HEK293 (cell line): Measurements from ENCODE around the gene TADA1.

ENCODE experiments used
- PRDM10 ChIP-seq: fragments of 450-650 bp; formaldehyde crosslinking; IDR thresholded peaks from 2 replicates; pipeline ENCODE4 v1.5.1; 2016; ENCODE audit warnings: missing biosample characterization, missing genetic modification characterization
- YY1 ChIP-seq: fragments of 450-650 bp; formaldehyde crosslinking; IDR thresholded peaks from 2 replicates; pipeline ENCODE4 v1.5.1; 2018; ENCODE audit warnings: missing biosample characterization, missing genetic modification characterization
- ZBTB8A ChIP-seq: fragments of 450-650 bp; formaldehyde crosslinking; IDR thresholded peaks from 2 replicates; pipeline ENCODE4 v1.5.1; 2016; ENCODE audit warnings: missing biosample characterization, missing genetic modification characterization
- ZNF211 ChIP-seq: fragments of 450-650 bp; formaldehyde crosslinking; IDR thresholded peaks from 2 replicates; pipeline ENCODE4 v1.5.1; 2016; ENCODE audit warnings: low read depth, missing biosample characterization, missing genetic modification characterization
- ZNF549 ChIP-seq: fragments of 450-650 bp; IDR thresholded peaks from 2 replicates; pipeline ENCODE4 v1.5.1; 2018; ENCODE audit warnings: missing biosample characterization, missing genetic modification characterization, mild to moderate bottlenecking, inconsistent platforms, moderate library complexity
- ZNF830 ChIP-seq: fragments of 450-650 bp; IDR thresholded peaks from 2 replicates; pipeline ENCODE4 v1.5.0; 2018; ENCODE audit warnings: missing biosample characterization, missing genetic modification characterization, low read depth, mild to moderate bottlenecking, moderate library complexity
- ZSCAN23 ChIP-seq: fragments of 450-650 bp; formaldehyde crosslinking; IDR thresholded peaks from 2 replicates; pipeline ENCODE4 v1.5.1; 2016; ENCODE audit warnings: missing biosample characterization, missing genetic modification characterization
- TF ChIP-seq, protein P1 (sequence below): fragments of 450-650 bp; formaldehyde crosslinking; IDR thresholded peaks from 2 replicates; pipeline ENCODE4 v1.5.1; 2016; ENCODE audit warnings: missing biosample characterization, missing genetic modification characterization
- TF ChIP-seq, protein P2 (sequence below): fragments of 450-650 bp; formaldehyde crosslinking; optimal IDR thresholded peaks from 2 replicates; pipeline ENCODE3; 2016; ENCODE audit warnings: missing biosample characterization, mild to moderate bottlenecking, missing genetic modification characterization

- TF ChIP-seq, protein P1, sequence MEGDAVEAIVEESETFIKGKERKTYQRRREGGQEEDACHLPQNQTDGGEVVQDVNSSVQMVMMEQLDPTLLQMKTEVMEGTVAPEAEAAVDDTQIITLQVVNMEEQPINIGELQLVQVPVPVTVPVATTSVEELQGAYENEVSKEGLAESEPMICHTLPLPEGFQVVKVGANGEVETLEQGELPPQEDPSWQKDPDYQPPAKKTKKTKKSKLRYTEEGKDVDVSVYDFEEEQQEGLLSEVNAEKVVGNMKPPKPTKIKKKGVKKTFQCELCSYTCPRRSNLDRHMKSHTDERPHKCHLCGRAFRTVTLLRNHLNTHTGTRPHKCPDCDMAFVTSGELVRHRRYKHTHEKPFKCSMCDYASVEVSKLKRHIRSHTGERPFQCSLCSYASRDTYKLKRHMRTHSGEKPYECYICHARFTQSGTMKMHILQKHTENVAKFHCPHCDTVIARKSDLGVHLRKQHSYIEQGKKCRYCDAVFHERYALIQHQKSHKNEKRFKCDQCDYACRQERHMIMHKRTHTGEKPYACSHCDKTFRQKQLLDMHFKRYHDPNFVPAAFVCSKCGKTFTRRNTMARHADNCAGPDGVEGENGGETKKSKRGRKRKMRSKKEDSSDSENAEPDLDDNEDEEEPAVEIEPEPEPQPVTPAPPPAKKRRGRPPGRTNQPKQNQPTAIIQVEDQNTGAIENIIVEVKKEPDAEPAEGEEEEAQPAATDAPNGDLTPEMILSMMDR = no peak
- TF ChIP-seq ZSCAN23 (tag by site-specific recombination) = no peak
- TF ChIP-seq YY1 (tag by site-specific recombination) = no peak
- TF ChIP-seq, protein P2, sequence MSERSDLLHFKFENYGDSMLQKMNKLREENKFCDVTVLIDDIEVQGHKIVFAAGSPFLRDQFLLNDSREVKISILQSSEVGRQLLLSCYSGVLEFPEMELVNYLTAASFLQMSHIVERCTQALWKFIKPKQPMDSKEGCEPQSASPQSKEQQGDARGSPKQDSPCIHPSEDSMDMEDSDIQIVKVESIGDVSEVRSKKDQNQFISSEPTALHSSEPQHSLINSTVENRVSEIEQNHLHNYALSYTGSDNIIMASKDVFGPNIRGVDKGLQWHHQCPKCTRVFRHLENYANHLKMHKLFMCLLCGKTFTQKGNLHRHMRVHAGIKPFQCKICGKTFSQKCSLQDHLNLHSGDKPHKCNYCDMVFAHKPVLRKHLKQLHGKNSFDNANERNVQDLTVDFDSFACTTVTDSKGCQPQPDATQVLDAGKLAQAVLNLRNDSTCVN (tag by site-specific recombination) = no peak
- no peak for TF ChIP-seq ZNF549 (tag by site-specific recombination)
- TF ChIP-seq ZNF211 (tag by site-specific recombination) = no peak
- TF ChIP-seq ZBTB8A (tag by site-specific recombination) = no peak
- no peak for TF ChIP-seq PRDM10
- no peak for TF ChIP-seq ZNF830 (tag by site-specific recombination)
Measured at GRCh38 chr1:166920561-166921475, 44.8 kb upstream of the TADA1 start.
